ENCODE data around the gene BAHCC1. TPM values are rescaled to one million over a fixed set of nuclear protein-coding genes. Genes with fewer than 3 reads are reported as not detected.
A peak's percentile ranks its signal among the peaks of the same experiment; 100 is the strongest.

Gene BAHCC1
- total and polyA plus RNA-seq, 10 of the 15 experiments (the other 5 are each of a cell fraction or from before 2014, with no cell fraction given): 0.03 to 0.14 (median 0.11) TPM; not detected in 6

DNA sequence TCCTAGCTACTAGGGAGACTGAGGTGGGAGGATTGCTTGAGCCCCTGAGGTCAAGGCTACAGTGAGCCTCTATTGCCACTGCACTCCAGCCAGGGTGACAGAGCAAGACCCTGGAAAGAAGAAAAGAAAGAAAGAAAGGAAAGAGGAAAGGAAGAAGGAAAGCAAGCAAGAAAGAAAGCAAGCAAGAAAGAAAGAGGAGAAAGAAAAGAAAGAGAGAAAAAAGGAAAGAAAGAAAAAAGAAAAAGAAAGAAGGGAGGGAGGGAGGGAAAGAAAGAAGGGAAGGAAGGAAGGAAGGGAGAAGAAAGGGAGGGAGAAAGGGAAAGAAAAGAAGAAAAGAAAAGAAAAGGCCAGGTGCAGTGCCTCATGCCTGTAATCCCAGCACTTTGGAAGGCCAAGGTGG lies 108.4 kb downstream of the BAHCC1 start (continued):
- TF ChIP-seq HDGF (IDR thresholded peaks at IDR 0.05): no peak
- no peak for TF ChIP-seq PAX8 (IDR thresholded peaks at IDR 0.05)

DNA sequence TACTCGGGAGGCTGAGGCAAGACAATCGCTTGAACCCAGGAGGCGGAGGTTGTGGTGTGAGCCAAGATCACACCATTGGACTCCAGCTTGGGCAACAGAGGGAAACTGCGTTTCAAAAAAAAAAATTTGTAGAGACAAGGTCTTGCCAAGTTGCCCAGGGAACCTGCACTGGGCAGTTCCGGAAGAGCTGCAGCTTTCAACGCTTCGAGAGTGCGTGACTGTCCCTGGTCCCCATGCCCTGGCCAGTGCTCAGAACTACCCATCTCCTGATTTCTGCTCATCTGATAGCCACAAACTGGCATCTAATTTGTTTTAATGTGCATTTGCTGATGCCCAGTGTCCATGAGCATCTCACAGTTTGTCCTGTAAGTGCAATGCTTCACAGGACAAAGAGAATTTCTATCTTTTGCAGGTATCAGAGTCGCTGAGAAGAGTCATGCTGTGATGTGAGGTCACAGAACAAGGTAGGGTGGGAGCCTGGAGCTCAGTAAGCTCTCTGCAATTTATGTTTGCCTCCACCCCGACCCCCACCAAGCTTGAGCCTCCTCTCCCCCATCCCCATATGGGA lies 113.5 kb downstream of the BAHCC1 start:
- CTCF ChIA-PET: interaction anchor here (0.7 to 1.7 kb wide), 5 partner anchors 9 to 217 kb away, joined by 3 to 8 read pairs (median 4); no protein-coding TSS in a partner anchor
- TF ChIP-seq SMARCA5 (IDR thresholded peaks at IDR 0.05) (no peak), CBFB (IDR thresholded peaks at IDR 0.05; ENCODE audit: low read depth) (peak; percentile 11; the same call in 1 of the 2 replicates), POLR2A (IDR thresholded peaks at IDR 0.05; ENCODE audit: low read depth, low read length) (peak; percentile 78), TCF3 (IDR thresholded peaks at IDR 0.05; ENCODE audit: borderline replicate concordance, insufficient read depth, low read depth, low read length) (no peak), ETV6 (conservative IDR thresholded peaks at IDR 0.05 in 1 of 2, IDR thresholded peaks at IDR 0.05 in 1 of 2; ENCODE audit: borderline replicate concordance in 1 of 2, low read depth in 1 of 2) (no peak), WRNIP1 (IDR thresholded peaks at IDR 0.05; ENCODE audit: borderline replicate concordance, low read depth, low read length) (no peak), ZBED1 (IDR thresholded peaks at IDR 0.05; ENCODE audit: borderline replicate concordance) (peak; percentile 37; the same call in 1 of the 2 replicates), SIN3A (IDR thresholded peaks at IDR 0.05; ENCODE audit: low read depth, low read length) (no peak), CREB1 (IDR thresholded peaks at IDR 0.05; ENCODE audit: low read depth) (no peak), JUND (IDR thresholded peaks at IDR 0.05; ENCODE audit: low read depth, low read length) (no peak)
- TF ChIP-seq, protein P1, sequence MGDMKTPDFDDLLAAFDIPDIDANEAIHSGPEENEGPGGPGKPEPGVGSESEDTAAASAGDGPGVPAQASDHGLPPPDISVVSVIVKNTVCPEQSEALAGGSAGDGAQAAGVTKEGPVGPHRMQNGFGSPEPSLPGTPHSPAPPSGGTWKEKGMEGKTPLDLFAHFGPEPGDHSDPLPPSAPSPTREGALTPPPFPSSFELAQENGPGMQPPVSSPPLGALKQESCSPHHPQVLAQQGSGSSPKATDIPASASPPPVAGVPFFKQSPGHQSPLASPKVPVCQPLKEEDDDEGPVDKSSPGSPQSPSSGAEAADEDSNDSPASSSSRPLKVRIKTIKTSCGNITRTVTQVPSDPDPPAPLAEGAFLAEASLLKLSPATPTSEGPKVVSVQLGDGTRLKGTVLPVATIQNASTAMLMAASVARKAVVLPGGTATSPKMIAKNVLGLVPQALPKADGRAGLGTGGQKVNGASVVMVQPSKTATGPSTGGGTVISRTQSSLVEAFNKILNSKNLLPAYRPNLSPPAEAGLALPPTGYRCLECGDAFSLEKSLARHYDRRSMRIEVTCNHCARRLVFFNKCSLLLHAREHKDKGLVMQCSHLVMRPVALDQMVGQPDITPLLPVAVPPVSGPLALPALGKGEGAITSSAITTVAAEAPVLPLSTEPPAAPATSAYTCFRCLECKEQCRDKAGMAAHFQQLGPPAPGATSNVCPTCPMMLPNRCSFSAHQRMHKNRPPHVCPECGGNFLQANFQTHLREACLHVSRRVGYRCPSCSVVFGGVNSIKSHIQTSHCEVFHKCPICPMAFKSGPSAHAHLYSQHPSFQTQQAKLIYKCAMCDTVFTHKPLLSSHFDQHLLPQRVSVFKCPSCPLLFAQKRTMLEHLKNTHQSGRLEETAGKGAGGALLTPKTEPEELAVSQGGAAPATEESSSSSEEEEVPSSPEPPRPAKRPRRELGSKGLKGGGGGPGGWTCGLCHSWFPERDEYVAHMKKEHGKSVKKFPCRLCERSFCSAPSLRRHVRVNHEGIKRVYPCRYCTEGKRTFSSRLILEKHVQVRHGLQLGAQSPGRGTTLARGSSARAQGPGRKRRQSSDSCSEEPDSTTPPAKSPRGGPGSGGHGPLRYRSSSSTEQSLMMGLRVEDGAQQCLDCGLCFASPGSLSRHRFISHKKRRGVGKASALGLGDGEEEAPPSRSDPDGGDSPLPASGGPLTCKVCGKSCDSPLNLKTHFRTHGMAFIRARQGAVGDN (IDR thresholded peaks at IDR 0.05): no peak
- TF ChIP-seq, protein P2, sequence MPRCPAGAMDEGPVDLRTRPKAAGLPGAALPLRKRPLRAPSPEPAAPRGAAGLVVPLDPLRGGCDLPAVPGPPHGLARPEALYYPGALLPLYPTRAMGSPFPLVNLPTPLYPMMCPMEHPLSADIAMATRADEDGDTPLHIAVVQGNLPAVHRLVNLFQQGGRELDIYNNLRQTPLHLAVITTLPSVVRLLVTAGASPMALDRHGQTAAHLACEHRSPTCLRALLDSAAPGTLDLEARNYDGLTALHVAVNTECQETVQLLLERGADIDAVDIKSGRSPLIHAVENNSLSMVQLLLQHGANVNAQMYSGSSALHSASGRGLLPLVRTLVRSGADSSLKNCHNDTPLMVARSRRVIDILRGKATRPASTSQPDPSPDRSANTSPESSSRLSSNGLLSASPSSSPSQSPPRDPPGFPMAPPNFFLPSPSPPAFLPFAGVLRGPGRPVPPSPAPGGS (IDR thresholded peaks at IDR 0.05; ENCODE audit: borderline replicate concordance, insufficient read depth, low read depth, low read length, poor library complexity, severe bottlenecking): no peak
- TF ChIP-seq, protein P3, sequence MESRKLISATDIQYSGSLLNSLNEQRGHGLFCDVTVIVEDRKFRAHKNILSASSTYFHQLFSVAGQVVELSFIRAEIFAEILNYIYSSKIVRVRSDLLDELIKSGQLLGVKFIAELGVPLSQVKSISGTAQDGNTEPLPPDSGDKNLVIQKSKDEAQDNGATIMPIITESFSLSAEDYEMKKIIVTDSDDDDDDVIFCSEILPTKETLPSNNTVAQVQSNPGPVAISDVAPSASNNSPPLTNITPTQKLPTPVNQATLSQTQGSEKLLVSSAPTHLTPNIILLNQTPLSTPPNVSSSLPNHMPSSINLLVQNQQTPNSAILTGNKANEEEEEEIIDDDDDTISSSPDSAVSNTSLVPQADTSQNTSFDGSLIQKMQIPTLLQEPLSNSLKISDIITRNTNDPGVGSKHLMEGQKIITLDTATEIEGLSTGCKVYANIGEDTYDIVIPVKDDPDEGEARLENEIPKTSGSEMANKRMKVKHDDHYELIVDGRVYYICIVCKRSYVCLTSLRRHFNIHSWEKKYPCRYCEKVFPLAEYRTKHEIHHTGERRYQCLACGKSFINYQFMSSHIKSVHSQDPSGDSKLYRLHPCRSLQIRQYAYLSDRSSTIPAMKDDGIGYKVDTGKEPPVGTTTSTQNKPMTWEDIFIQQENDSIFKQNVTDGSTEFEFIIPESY (IDR thresholded peaks at IDR 0.05): no peak

More for the DNA sequence above, 113.5 kb downstream of the BAHCC1 start:
- Histone ChIP-seq H3K79me2 (ENCODE audit: control insufficient read depth, insufficient read depth, low read length) (peaks cover 47% of the 10 kb centered on the region), H3K9ac (ENCODE audit: control insufficient read depth, insufficient read depth, low read length) (peak overlapping the region; percentile 85; the same call in 1 of the 2 replicates), H3K4me1 (ENCODE audit: control insufficient read depth, insufficient read depth, low read length) (no peaks in the 10 kb centered on the region), H3K36me3 (ENCODE audit: control insufficient read depth in 2 of 2, insufficient read depth in 2 of 2, low read length in 1 of 2) (peaks cover 18 to 29% of the 10 kb centered on the region in 2 experiments), H3K27me3 (replicated peaks in 1 of 2; ENCODE audit: control insufficient read depth in 2 of 2, insufficient read depth in 2 of 2, low read length in 1 of 2) (no peaks in the 10 kb centered on the region), H2AFZ (ENCODE audit: control insufficient read depth, low read depth, low read length) (no peak overlapping the region), H4K20me1 (ENCODE audit: control insufficient read depth, insufficient read depth) (peaks cover 11% of the 10 kb centered on the region), H3K27ac (ENCODE audit: control insufficient read depth, insufficient read depth) (no peak overlapping the region), H3K4me2 (ENCODE audit: control insufficient read depth, insufficient read depth) (peak overlapping the region; percentile 85), H3K4me3 (peak overlapping the region; percentile 95), H3K9me3 (replicated peaks; ENCODE audit: control insufficient read depth, insufficient read depth, low read length) (no peaks in the 10 kb centered on the region; the same call in 2 of the 3 replicates)
- FAIRE-seq (peak; percentile 83), DNase-seq (ENCODE audit: low read depth, low spot score) (no peak), ATAC-seq (peak; percentile 1; the same call in 1 of the 3 replicates)
- intact Hi-C loops (cut with micrococcal nuclease; ENCODE audit: unreplicated experiment): no loop called here
- ChIA-PET RAD21 (ENCODE audit: unreplicated experiment) (interaction anchor here (0.8 to 1.3 kb wide), 2 partner anchors 11 to 25 kb away, joined by 3 to 4 read pairs; no protein-coding TSS in a partner anchor), POLR2A (interaction anchor here (0.6 to 2.4 kb wide), 4 partner anchors 8 to 157 kb away, joined by 3 to 16 read pairs (median 4); partner anchors contain the start of genes CCDC137 and OXLD1), SMC1A (ENCODE audit: uncharacterized antibody, unreplicated experiment) (interaction anchor here (2.2 kb wide), 1 partner anchor 25 kb away, joined by 9 read pairs; no protein-coding TSS in a partner anchor)
- no TSS peak for BruUV-seq (replicated peaks)
- 16% methylated on average over 10 of the region's 10 CpGs for WGBS (ENCODE audit: insufficient coverage, insufficient replicate concordance, low lambda C conversion rate, missing lambda C conversion rate)
- in situ Hi-C loops (cut with MboI): no loop called here
